SU-DHL-6 (cell line): ENCODE measurements around the gene RSPH4A.

Source experiments
- H2AFZ ChIP-seq: fragments of 200-600 bp; sonication (generic); 2 replicates; pipeline ENCODE4 v1.6.1; 2014; ENCODE audit warnings: low read depth, mild to moderate bottlenecking, moderate library complexity, mixed read lengths, antibody characterized with exemption, low read length; ENCODE audit not compliant: severe bottlenecking
- H3F3A ChIP-seq: fragments of 200-600 bp; shearing (Covaris generic); 2 replicates; pipeline ENCODE4 v1.6.0; 2016; ENCODE audit warnings: antibody characterized with exemption, mild to moderate bottlenecking; ENCODE audit not compliant: insufficient read depth
- H3K27ac ChIP-seq: fragments of 200-600 bp; sonication (generic); 2 replicates; pipeline ENCODE4 v1.5.1; 2016; ENCODE audit warnings: low read depth, mild to moderate bottlenecking, low read length, moderate library complexity, mixed read lengths
- H3K27me3 ChIP-seq: fragments of 200-600 bp; sonication (generic), shearing (Covaris generic); 2 replicates; pipeline ENCODE4 v1.6.0; 2014; ENCODE audit warnings: mild to moderate bottlenecking, low read length
- H3K36me3 ChIP-seq: fragments of 200-600 bp; sonication (generic); 2 replicates; pipeline ENCODE4 v1.6.1; 2014; ENCODE audit warnings: mild to moderate bottlenecking, low read length, mixed read lengths
- H3K4me2 ChIP-seq: fragments of 300-600, 200-600 bp; shearing (Covaris generic), sonication (generic); 2 replicates; pipeline ENCODE4 v1.6.0; 2014; ENCODE audit warnings: low read length, low read depth, mild to moderate bottlenecking; ENCODE audit not compliant: poor library complexity, severe bottlenecking
- H3K4me3 ChIP-seq: fragments of 200-600 bp; sonication (generic); 2 replicates; pipeline ENCODE4 v1.5.1; 2014; ENCODE audit warnings: antibody characterized with exemption, low read length, mild to moderate bottlenecking, mixed read lengths; ENCODE audit not compliant: insufficient read depth, poor library complexity, severe bottlenecking
- H3K79me2 ChIP-seq: fragments of 200-600 bp; sonication (generic); 2 replicates; pipeline ENCODE4 v1.6.1; 2014; ENCODE audit warnings: mild to moderate bottlenecking, low read length, moderate library complexity; ENCODE audit not compliant: insufficient read depth
- H3K9ac ChIP-seq: fragments of 200-600 bp; sonication (generic); 2 replicates; pipeline ENCODE4 v1.7.0; 2014; ENCODE audit warnings: mild to moderate bottlenecking, low read length
- H3K9me2 ChIP-seq: fragments of 200-600 bp; sonication (generic); replicated peaks from 2 replicates; pipeline ENCODE4 v1.6.1; 2014; ENCODE audit warnings: low read length; ENCODE audit not compliant: insufficient read depth
- H3K9me3 ChIP-seq: fragments of 200-600 bp; sonication (generic); 2 replicates; pipeline ENCODE4 v1.6.1; 2014; ENCODE audit warnings: low read length, mixed read lengths; ENCODE audit not compliant: insufficient read depth
- H4K20me1 ChIP-seq: fragments of 200-600 bp; sonication (generic); 2 replicates; pipeline ENCODE4 v1.6.1; 2014; ENCODE audit warnings: low read depth, mild to moderate bottlenecking, antibody characterized with exemption, low read length, moderate library complexity, mixed read lengths
- CTCF ChIP-seq: fragments of 200-600 bp; sonication (generic); IDR thresholded peaks from one replicate; pipeline ENCODE4 v1.5.1; 2017; ENCODE audit warnings: antibody characterized with exemption, mild to moderate bottlenecking, low read length, moderate library complexity; ENCODE audit not compliant: insufficient read depth, poor library complexity, severe bottlenecking
- EZH2phosphoT487 ChIP-seq: fragments of 200-600 bp; sonication (generic), shearing (Covaris generic); conservative IDR thresholded peaks from 2 replicates; pipeline ENCODE4 v1.6.1; 2018; ENCODE audit warnings: mild to moderate bottlenecking, antibody characterized with exemption, low read length, moderate library complexity, mixed read lengths

RSPH4A gene

GRCh38 chr6:116615937-116616736 is at the start of gene RSPH4A:
RSPH4A (plus strand) TSS chr6:116616479; CDS start chr6:116616624, 145 bp downstream.
- H3K4me3 ChIP-seq: peak within 1 kb of the TSS; percentile 44
- H3K27me3 ChIP-seq: no peaks in the 10 kb centered on the region
- H3K27ac ChIP-seq: no peak within 1 kb of the TSS
- no peaks in the 10 kb centered on the region for H3K36me3 ChIP-seq
- peak within 1 kb of the TSS; percentile 37 for H3K9ac ChIP-seq
- H3F3A ChIP-seq: no peaks in the 10 kb centered on the region
- peak within 1 kb of the TSS; percentile 64 for H3K4me2 ChIP-seq
- peak within 1 kb of the TSS; percentile 92 for H2AFZ ChIP-seq
- no peaks in the 10 kb centered on the region for H3K79me2 ChIP-seq
- TF ChIP-seq CTCF (no peak), EZH2phosphoT487 (no peak)
- no peaks in the 10 kb centered on the region for H4K20me1 ChIP-seq
- H3K9me3 ChIP-seq: no peaks in the 10 kb centered on the region
- H3K9me2 ChIP-seq: no peaks in the 10 kb centered on the region

GRCh38 chr6:116568111-116568510 is 48.2 kb upstream of the RSPH4A start:
- H3K9me3 ChIP-seq: no peaks in the 10 kb centered on the region
- H2AFZ ChIP-seq: no peak overlapping the region

GRCh38 chr6:116568821-116569755 is 47.2 kb upstream of the RSPH4A start:
- Histone ChIP-seq H3K27ac (no peak overlapping the region), H4K20me1 (no peaks in the 10 kb centered on the region), H3K9me2 (no peaks in the 10 kb centered on the region), H3K27me3 (no peaks in the 10 kb centered on the region), H3K36me3 (no peaks in the 10 kb centered on the region), H3K9me3 (no peaks in the 10 kb centered on the region), H3F3A (peaks cover 4% of the 10 kb centered on the region; the same call in 1 of the 2 replicates), H2AFZ (no peak overlapping the region), H3K79me2 (peaks cover 27% of the 10 kb centered on the region), H3K4me2 (peak overlapping the region; percentile 72), H3K4me3 (no peak overlapping the region), H3K9ac (no peak overlapping the region)
- TF ChIP-seq CTCF (no peak), EZH2phosphoT487 (no peak)

More at GRCh38 chr6:116568111-116568510, 48.2 kb upstream of the RSPH4A start:
- TF ChIP-seq CTCF: no peak
- no peak for TF ChIP-seq EZH2phosphoT487
- H3F3A ChIP-seq: peaks cover 4% of the 10 kb centered on the region; the same call in 1 of the 2 replicates
- no peaks in the 10 kb centered on the region for H3K27me3 ChIP-seq
- H3K4me2 ChIP-seq: no peak overlapping the region
- no peaks in the 10 kb centered on the region for H4K20me1 ChIP-seq
- no peak overlapping the region for H3K4me3 ChIP-seq
- peaks cover 17% of the 10 kb centered on the region for H3K79me2 ChIP-seq
- no peaks in the 10 kb centered on the region for H3K36me3 ChIP-seq
- no peak overlapping the region for H3K27ac ChIP-seq
- H3K9ac ChIP-seq: no peak overlapping the region
- no peaks in the 10 kb centered on the region for H3K9me2 ChIP-seq
